Thoracic aorta (tissue), 2 donors: ENCODE measurements around the gene ZFP69B. TPM values are rescaled to one million over a fixed set of nuclear protein-coding genes. Genes with fewer than 3 reads are reported as not detected.

Experiments used
- ATAC-seq: fragments of 150-250 bp; one replicate; pipeline ENCODE4 v1.8.0; 2017; ENCODE audit warnings: low read depth; ENCODE audit not compliant: insufficient number of reproducible peaks, low FRiP score
- DNase-seq: peaks from one replicate; pipeline ENCODE4 v3.0.0-alpha.2; 2020; ENCODE audit warnings: low spot score
- H3K27ac ChIP-seq, 2 donors: fragments of 200-600 bp; sonication (generic); 1 replicate in 1 of 2; 2 replicates in 1 of 2; pipeline ENCODE4 v1.5.1; 2016; ENCODE audit warnings: mild to moderate bottlenecking in 2 of 2, moderate library complexity in 2 of 2
- H3K27me3 ChIP-seq: fragments of 200-600 bp; sonication (generic); replicated peaks from 2 replicates; pipeline ENCODE4 v1.6.0; 2016; ENCODE audit warnings: mild to moderate bottlenecking; ENCODE audit not compliant: insufficient read depth
- H3K36me3 ChIP-seq: fragments of 200-600 bp; sonication (generic); one replicate; pipeline ENCODE4 v1.5.1; 2016
- H3K4me1 ChIP-seq, 2 donors: fragments of 200-600 bp; sonication (generic); 1 replicate in 1 of 2; 2 replicates in 1 of 2; pipeline versions ENCODE4 v1.5.1 to v1.6.0; 2016; ENCODE audit warnings: low read depth in 2 of 2, mild to moderate bottlenecking in 1 of 2; ENCODE audit not compliant: control insufficient read depth in 1 of 2
- H3K4me3 ChIP-seq: fragments of 200-600 bp; sonication (generic); 2 replicates; pipeline ENCODE4 v1.5.1; 2016; ENCODE audit warnings: mild to moderate bottlenecking
- H3K9me3 ChIP-seq: fragments of 200-600 bp; sonication (generic); 2 replicates; pipeline ENCODE4 v1.5.1; 2016
- total RNA-seq, 2 donors: library from RNA; depleted of rRNA; stranded (reverse); fragments of >200 nt; gene quantifications; one replicate each; pipeline versions ENCODE4 v1.1.0 to v1.2.3, GENCODE V29; 2016
- TF ChIP-seq, protein P1 (sequence below): fragments of 200-600 bp; sonication (generic); IDR thresholded peaks from one replicate; pipeline ENCODE4 v1.5.1; 2019; ENCODE audit warnings: antibody characterized with exemption

ZFP69B gene
- total RNA-seq, 2 donors from 2014 or later = 0.71 to 0.95 TPM

DNA sequence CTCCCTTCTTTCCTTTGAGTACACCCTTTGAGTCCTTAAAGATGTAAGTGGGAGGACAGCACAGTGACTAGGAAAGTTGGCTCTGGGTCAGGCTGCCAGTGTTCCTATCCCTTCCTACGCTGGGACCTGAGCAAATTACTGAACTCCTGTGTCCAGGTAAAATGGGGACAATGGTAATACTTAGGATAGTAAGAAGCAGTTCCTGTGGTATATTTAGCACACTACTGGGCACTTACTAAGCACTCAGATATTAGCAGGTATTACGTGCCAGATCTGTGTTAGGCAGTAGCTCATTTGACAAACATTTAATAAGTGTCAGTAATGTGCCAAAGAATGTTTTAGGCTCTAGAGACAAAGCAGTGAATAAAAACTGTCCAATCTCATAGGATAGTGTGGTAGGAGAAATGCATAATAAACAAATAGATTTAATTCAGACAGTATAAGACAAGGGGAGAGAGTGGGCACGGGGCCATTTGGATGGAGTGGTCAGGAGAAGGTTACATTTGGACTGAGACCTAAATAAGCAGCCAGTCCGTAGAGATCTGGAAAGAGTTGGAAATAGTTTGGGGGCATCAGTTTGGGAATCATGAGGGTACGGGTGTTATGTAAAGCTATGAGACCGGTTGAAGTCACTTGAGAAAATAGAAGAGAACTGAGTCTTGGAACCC lies 26.2 kb upstream of the ZFP69B start:
- Histone ChIP-seq H3K27me3 (no peaks in the 10 kb centered on the region), H3K4me3 (no peak overlapping the region), H3K36me3 (no peaks in the 10 kb centered on the region), H3K27ac (no peak overlapping the region), H3K9me3 (no peaks in the 10 kb centered on the region), H3K4me1 (peaks cover 0 to 11% of the 10 kb centered on the region in 2 donors)
- ATAC-seq (no peak), DNase-seq (no peak)
- TF ChIP-seq, protein P1, sequence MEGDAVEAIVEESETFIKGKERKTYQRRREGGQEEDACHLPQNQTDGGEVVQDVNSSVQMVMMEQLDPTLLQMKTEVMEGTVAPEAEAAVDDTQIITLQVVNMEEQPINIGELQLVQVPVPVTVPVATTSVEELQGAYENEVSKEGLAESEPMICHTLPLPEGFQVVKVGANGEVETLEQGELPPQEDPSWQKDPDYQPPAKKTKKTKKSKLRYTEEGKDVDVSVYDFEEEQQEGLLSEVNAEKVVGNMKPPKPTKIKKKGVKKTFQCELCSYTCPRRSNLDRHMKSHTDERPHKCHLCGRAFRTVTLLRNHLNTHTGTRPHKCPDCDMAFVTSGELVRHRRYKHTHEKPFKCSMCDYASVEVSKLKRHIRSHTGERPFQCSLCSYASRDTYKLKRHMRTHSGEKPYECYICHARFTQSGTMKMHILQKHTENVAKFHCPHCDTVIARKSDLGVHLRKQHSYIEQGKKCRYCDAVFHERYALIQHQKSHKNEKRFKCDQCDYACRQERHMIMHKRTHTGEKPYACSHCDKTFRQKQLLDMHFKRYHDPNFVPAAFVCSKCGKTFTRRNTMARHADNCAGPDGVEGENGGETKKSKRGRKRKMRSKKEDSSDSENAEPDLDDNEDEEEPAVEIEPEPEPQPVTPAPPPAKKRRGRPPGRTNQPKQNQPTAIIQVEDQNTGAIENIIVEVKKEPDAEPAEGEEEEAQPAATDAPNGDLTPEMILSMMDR = no peak

- Histone ChIP-seq H3K27ac (no peak overlapping the region), H3K4me1 (peaks cover 0 to 11% of the 10 kb centered on the region in 2 donors), H3K9me3 (no peaks in the 10 kb centered on the region), H3K27me3 (no peaks in the 10 kb centered on the region), H3K36me3 (no peaks in the 10 kb centered on the region), H3K4me3 (no peak overlapping the region)
- DNase-seq = no peak
- TF ChIP-seq, protein P1 = no peak
- ATAC-seq = no peak
Measured at GRCh38 chr1:40425198-40425597, 25.1 kb upstream of the ZFP69B start.

DNA sequence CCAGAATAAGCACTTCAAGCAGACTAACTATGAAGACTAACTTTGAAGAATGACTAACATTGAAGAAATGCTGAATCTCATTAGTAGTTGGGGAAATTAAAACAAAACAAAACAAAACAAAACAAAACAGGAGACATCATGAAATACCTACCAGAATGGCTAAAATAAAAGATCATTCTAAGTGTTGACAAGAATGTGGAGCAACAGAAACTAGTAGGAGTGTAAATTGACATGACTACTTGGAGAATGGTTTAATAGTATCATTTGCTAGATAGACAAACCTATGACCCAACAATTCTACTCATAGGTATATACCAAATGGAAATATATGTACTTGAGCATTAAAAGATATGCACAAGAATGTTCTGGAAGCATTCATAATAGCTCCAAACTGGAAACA lies 18.9 kb upstream of the ZFP69B start:
- no peaks in the 10 kb centered on the region for H3K4me1 ChIP-seq
- no peaks in the 10 kb centered on the region for H3K27me3 ChIP-seq
- DNase-seq = no peak
- TF ChIP-seq, protein P1 = no peak
- H3K9me3 ChIP-seq = no peaks in the 10 kb centered on the region
- H3K4me3 ChIP-seq = no peak overlapping the region
- ATAC-seq = no peak
- no peaks in the 10 kb centered on the region for H3K36me3 ChIP-seq
- no peak overlapping the region for H3K27ac ChIP-seq

DNA sequence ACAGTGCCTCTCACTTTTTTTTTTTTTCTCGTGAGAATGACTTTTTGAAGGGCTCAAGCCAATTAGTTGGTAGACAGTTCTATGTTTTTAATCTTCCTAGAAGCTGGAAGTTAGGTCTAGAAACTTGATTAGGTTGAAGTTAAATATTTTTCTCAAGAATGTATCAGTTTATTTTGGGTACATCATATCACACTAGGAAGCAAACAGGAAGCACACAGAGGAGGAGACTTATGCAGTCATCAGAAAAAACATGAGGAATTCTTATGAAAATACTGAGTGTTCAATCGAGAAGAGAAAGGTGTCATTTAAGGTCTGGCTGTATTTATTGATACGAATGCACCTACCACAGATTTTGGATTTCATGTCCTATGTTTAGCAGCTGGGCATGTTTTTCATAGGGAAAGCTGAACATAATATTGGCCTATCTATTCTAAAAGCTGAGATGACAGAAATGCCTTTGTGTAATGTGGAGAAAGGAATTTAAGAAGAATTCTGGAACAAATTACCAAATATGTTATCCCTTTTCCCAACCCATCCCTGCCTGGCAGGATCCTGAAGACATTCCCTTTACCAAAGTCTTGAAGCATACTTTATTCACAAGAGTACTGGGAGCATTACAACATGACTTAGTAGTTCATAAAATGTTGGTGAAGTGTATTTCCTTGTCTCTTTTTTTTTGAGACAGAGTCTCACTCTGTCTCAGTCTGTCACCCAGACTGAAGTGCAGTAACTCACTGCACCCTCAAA lies 17.5 kb upstream of the ZFP69B start:
- H3K27ac ChIP-seq = no peak overlapping the region
- TF ChIP-seq, protein P1 = no peak
- no peak overlapping the region for H3K4me3 ChIP-seq
- DNase-seq (no peak), ATAC-seq (no peak)
- H3K4me1 ChIP-seq = no peaks in the 10 kb centered on the region
- H3K9me3 ChIP-seq = no peaks in the 10 kb centered on the region
- H3K36me3 ChIP-seq = no peaks in the 10 kb centered on the region
- no peaks in the 10 kb centered on the region for H3K27me3 ChIP-seq

- Histone ChIP-seq H3K27ac (no peak overlapping the region), H3K4me1 (no peaks in the 10 kb centered on the region), H3K9me3 (no peaks in the 10 kb centered on the region), H3K27me3 (no peaks in the 10 kb centered on the region), H3K4me3 (no peak overlapping the region), H3K36me3 (no peaks in the 10 kb centered on the region)
- TF ChIP-seq, protein P1 = no peak
- ATAC-seq (no peak), DNase-seq (no peak)
Measured at GRCh38 chr1:40435471-40435870, 14.8 kb upstream of the ZFP69B start.
